HepG2 (cell line): ENCODE data around the gene C1orf87.

Experiments
- KMT2B ChIP-seq: IDR thresholded peaks from 2 replicates; pipeline ENCODE4 v1.6.1; 2016; ENCODE audit warnings: missing genetic modification reagents, missing compliant biosample characterization
- POLR2AphosphoS5 ChIP-seq: IDR thresholded peaks from 2 replicates; pipeline ENCODE4 v1.6.1; 2012; ENCODE audit warnings: low read depth, low read length
- YY1 ChIP-seq: IDR thresholded peaks from 2 replicates; pipeline ENCODE4 v1.6.1; 2011; ENCODE audit warnings: low read length, low read depth, moderate library complexity, mild to moderate bottlenecking; ENCODE audit not compliant: insufficient read depth, insufficient replicate concordance
- ZKSCAN1 ChIP-seq: fragments of 150-350 bp; IDR thresholded peaks from 2 replicates; pipeline ENCODE4 v1.6.1; 2014; ENCODE audit warnings: low read length
- ZMYM2 ChIP-seq: sonication (generic); formaldehyde crosslinking; IDR thresholded peaks from 2 replicates; pipeline ENCODE4 v1.8.0; 2022; ENCODE audit warnings: mild to moderate bottlenecking, missing genetic modification reagents
- ZNF484 ChIP-seq: sonication (generic); formaldehyde crosslinking; IDR thresholded peaks from 2 replicates; pipeline ENCODE4 v1.5.1; 2020; ENCODE audit warnings: mild to moderate bottlenecking, low read depth, missing genetic modification reagents, borderline replicate concordance
- TF ChIP-seq, protein P1 (sequence below): fragments of 450-650 bp; IDR thresholded peaks from 2 replicates; pipeline ENCODE4 v1.6.1; 2017; ENCODE audit warnings: mild to moderate bottlenecking
- TF ChIP-seq, protein P2 (sequence below): sonication (generic); formaldehyde crosslinking; IDR thresholded peaks from 2 replicates; pipeline ENCODE4 v1.5.0; 2020; ENCODE audit warnings: mild to moderate bottlenecking, missing genetic modification reagents, moderate library complexity

GRCh38 chr1:60041783-60042182 lies 31.8 kb downstream of the C1orf87 start:
- TF ChIP-seq ZMYM2 (no peak), KMT2B (CRISPR knock-in tag) (no peak), YY1 (no peak), ZKSCAN1 (no peak), ZNF484 (CRISPR knock-in tag) (no peak), POLR2AphosphoS5 (no peak)
- TF ChIP-seq, protein P1, sequence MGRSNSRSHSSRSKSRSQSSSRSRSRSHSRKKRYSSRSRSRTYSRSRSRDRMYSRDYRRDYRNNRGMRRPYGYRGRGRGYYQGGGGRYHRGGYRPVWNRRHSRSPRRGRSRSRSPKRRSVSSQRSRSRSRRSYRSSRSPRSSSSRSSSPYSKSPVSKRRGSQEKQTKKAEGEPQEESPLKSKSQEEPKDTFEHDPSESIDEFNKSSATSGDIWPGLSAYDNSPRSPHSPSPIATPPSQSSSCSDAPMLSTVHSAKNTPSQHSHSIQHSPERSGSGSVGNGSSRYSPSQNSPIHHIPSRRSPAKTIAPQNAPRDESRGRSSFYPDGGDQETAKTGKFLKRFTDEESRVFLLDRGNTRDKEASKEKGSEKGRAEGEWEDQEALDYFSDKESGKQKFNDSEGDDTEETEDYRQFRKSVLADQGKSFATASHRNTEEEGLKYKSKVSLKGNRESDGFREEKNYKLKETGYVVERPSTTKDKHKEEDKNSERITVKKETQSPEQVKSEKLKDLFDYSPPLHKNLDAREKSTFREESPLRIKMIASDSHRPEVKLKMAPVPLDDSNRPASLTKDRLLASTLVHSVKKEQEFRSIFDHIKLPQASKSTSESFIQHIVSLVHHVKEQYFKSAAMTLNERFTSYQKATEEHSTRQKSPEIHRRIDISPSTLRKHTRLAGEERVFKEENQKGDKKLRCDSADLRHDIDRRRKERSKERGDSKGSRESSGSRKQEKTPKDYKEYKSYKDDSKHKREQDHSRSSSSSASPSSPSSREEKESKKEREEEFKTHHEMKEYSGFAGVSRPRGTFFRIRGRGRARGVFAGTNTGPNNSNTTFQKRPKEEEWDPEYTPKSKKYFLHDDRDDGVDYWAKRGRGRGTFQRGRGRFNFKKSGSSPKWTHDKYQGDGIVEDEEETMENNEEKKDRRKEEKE, result no peak
- TF ChIP-seq, protein P2, sequence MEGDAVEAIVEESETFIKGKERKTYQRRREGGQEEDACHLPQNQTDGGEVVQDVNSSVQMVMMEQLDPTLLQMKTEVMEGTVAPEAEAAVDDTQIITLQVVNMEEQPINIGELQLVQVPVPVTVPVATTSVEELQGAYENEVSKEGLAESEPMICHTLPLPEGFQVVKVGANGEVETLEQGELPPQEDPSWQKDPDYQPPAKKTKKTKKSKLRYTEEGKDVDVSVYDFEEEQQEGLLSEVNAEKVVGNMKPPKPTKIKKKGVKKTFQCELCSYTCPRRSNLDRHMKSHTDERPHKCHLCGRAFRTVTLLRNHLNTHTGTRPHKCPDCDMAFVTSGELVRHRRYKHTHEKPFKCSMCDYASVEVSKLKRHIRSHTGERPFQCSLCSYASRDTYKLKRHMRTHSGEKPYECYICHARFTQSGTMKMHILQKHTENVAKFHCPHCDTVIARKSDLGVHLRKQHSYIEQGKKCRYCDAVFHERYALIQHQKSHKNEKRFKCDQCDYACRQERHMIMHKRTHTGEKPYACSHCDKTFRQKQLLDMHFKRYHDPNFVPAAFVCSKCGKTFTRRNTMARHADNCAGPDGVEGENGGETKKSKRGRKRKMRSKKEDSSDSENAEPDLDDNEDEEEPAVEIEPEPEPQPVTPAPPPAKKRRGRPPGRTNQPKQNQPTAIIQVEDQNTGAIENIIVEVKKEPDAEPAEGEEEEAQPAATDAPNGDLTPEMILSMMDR (CRISPR knock-in tag), result no peak
